ENCODE data around the gene TNF.

TNF gene

DNA sequence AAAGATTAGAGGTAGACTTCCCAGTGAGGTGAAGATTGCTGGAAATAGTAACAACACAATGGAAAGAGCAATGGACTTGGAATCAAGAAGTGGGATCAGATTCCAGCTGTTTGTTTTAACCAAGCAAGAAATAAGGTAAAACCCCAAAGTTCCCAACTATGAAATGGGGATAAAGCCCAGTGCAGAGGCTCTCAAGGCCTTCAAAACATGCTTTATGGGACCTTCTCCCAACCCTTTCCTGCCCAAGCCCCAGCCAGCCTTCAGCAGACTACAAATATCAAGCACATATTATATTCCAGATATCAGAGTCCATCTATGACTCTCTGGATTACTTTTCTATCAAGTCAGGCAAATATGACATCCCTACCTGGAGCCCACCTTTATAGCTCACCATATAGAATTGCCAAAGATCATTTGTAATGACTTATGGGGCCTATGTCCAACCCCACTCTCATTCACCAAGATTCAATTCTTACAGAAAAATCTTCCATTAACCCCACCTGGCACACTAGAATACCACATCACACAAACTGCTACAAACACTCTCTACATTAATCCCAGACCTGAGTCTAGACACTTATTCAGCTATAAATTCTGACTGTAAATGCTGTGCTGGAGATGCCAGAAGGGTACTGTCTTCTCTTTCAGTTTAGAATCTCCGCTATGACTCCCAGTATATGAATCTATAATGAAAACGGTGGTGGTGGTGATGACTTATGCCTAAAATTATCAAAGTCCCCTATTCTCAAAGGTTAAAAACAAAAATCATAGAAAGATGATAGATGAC is 39.6 kb upstream of the TNF start:
- in situ Hi-C loops (cut with HindIII; ENCODE audit: low sequenced_read_pairs), result no loop called here

DNA sequence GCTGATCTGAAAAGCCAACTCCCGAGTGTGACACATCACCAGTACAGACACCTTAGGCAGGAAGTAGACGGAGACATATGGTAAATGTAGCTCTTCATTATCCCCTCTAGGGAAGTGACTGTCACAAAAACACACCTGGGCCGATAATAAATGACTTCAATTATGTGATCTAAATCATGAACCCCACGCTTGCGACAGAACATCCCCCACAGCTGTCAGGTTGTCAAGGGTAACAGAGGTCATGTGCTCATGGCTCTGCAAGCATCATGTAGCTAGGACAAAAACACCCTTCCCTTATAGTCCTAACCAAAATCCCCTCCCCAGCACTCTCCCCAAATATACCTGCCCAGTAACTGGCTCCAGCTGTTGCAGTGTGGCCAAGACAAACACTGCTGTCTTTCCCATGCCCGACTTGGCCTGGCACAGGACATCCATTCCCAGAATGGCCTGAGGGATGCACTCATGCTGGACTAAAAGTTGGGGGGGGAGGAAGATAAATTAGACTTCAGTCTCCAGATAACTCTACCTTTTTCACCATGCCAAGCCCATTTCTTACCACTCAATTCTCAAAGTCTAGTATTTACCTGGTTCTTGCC is 36.5 kb upstream of the TNF start:
- no peak for DNase-seq (ENCODE audit: low read depth)
- TF ChIP-seq, protein P1, sequence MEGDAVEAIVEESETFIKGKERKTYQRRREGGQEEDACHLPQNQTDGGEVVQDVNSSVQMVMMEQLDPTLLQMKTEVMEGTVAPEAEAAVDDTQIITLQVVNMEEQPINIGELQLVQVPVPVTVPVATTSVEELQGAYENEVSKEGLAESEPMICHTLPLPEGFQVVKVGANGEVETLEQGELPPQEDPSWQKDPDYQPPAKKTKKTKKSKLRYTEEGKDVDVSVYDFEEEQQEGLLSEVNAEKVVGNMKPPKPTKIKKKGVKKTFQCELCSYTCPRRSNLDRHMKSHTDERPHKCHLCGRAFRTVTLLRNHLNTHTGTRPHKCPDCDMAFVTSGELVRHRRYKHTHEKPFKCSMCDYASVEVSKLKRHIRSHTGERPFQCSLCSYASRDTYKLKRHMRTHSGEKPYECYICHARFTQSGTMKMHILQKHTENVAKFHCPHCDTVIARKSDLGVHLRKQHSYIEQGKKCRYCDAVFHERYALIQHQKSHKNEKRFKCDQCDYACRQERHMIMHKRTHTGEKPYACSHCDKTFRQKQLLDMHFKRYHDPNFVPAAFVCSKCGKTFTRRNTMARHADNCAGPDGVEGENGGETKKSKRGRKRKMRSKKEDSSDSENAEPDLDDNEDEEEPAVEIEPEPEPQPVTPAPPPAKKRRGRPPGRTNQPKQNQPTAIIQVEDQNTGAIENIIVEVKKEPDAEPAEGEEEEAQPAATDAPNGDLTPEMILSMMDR (IDR thresholded peaks at IDR 0.05; ENCODE audit: low read depth, low read length, missing control alignments), result no peak
- H3K4me3 ChIP-seq (ENCODE audit: low read depth, low read length), result peak overlapping the region; percentile 94
- in situ Hi-C loops (cut with HindIII; ENCODE audit: low sequenced_read_pairs), result no loop called here

More for the DNA sequence above, 39.6 kb upstream of the TNF start:
- H3K4me3 ChIP-seq (ENCODE audit: low read depth, low read length), result no peak overlapping the region
- DNase-seq (ENCODE audit: low read depth), result no peak
- TF ChIP-seq, protein P1 (IDR thresholded peaks at IDR 0.05; ENCODE audit: low read depth, low read length, missing control alignments), result no peak

DNA sequence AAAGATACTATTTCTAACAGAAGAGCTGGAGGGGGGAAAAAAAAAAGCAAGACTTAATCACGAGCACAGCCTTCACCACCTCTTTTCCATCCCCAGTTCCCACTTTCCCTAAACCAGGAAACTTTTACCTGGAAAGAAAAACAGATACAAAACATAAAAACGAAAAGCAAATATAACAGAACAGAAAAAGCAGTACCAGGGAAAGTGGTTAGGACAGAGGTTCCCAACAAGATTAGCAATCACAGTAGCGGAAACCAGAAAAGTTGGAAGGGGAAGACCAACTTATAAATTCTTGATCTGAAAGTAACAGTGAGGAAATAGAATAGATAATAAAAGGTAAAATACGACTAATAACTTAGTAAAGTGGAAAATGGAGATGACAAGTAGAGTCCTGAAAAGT is 34.7 kb upstream of the TNF start:
- no peak for DNase-seq (ENCODE audit: low read depth)
- H3K4me3 ChIP-seq (ENCODE audit: low read depth, low read length), result peak overlapping the region; percentile 94
- in situ Hi-C loops (cut with HindIII; ENCODE audit: low sequenced_read_pairs), result loop anchor here (5.0 kb wide), 1 partner anchor 77 kb away; the partner anchor contains the start of gene AIF1
- TF ChIP-seq, protein P1 (IDR thresholded peaks at IDR 0.05; ENCODE audit: low read depth, low read length, missing control alignments), result no peak

DNA sequence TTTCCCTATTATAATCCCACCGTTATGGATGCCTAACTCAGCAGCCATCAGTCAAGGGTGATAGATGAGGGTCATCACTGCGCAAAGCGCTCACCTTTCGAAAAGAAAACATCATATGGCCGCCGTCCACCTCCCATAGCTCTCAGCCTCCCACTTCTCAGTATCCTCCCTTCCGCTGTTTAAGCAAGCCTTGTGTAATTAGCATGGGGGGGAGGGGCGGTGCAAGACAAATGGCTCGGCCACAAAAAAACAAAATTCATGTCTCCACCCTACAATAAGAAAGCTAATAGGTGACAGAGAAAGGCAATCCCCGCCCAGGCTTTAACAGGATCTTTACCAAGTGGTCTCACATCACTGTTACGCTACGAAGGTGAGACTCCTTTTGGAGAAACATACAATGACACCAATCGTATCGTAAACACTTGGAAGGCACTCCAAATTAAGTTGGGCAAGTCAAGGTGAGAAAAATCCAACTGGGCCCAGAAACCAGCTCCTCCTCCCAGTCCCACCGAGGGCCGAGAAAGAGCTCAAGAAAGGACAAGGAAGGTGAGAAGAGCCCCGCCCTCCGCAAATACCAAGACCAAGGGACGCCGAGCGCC is 34.2 kb upstream of the TNF start:
- in situ Hi-C loops (cut with HindIII; ENCODE audit: low sequenced_read_pairs), result loop anchor here (5.0 kb wide), 1 partner anchor 76 kb away; the partner anchor contains the start of gene AIF1

DNA sequence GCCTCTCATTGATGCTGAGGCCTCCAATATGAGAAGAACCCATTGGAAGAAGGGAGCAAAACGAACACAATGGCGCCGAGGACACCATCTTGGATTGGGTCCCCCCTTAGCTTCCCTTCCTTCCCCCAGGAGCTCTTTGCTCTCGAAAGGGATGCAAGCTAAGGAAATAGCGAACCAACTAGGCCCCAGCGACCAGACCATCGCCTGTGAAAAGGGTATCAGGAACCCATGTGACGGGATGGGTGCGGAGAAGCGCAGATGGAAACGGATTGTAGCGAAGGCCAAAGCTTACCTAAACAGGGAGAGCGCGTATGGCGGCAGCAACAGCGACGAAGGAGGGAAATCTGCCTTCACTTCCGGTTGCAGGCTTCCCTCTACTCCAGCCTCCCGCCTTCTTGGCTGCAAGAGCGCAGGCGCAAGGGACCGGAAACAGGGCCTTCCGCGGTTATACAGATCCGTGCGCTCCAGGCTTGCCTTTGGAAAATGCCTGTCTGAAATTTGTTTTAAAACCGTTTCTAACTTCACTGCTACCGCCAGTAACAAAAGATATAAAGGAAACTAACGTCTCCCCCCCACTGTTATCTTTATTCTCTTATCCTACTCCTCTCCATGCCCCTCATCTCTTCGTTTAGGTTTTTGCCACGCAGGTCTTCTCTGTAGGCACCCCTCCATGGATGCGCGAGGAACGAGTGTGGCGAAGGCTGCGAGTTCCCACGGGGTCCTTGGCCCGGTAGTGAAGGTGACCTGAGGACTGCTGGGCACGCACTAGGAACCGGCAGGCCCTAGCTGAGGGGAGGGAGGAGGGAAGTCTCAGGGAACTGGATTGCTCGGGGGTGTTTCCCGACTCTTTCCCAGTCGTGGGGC is 33.5 kb upstream of the TNF start, which contains the start of gene DDX39B:
DDX39B (minus strand) TSS at position 346 of the 864 bp plus-strand sequence. CDS start 1,471 bp downstream, outside the sequence.
- TF ChIP-seq, protein P1 (IDR thresholded peaks at IDR 0.05; ENCODE audit: low read depth, low read length, missing control alignments), result no peak
- peak within 1 kb of the TSS; percentile 94 for H3K4me3 ChIP-seq (ENCODE audit: low read depth, low read length)
- peak; percentile 95 for DNase-seq (ENCODE audit: low read depth)
- in situ Hi-C loops (cut with HindIII; ENCODE audit: low sequenced_read_pairs), result loop anchor here (5.0 kb wide), 1 partner anchor 75 kb away; the partner anchor contains the start of gene AIF1

More for the DNA sequence above, 34.2 kb upstream of the TNF start:
- TF ChIP-seq, protein P1 (IDR thresholded peaks at IDR 0.05; ENCODE audit: low read depth, low read length, missing control alignments), result no peak
- DNase-seq (ENCODE audit: low read depth), result peak; percentile 15
- peak overlapping the region; percentile 94 for H3K4me3 ChIP-seq (ENCODE audit: low read depth, low read length)

Data from astrocyte of the cerebellum (primary cell).